ENCODE measurements around the gene CSMD2.

GRCh38 chr1:34087986-34088385 is 77.0 kb downstream of the CSMD2 start:
- TF ChIP-seq, protein P1, sequence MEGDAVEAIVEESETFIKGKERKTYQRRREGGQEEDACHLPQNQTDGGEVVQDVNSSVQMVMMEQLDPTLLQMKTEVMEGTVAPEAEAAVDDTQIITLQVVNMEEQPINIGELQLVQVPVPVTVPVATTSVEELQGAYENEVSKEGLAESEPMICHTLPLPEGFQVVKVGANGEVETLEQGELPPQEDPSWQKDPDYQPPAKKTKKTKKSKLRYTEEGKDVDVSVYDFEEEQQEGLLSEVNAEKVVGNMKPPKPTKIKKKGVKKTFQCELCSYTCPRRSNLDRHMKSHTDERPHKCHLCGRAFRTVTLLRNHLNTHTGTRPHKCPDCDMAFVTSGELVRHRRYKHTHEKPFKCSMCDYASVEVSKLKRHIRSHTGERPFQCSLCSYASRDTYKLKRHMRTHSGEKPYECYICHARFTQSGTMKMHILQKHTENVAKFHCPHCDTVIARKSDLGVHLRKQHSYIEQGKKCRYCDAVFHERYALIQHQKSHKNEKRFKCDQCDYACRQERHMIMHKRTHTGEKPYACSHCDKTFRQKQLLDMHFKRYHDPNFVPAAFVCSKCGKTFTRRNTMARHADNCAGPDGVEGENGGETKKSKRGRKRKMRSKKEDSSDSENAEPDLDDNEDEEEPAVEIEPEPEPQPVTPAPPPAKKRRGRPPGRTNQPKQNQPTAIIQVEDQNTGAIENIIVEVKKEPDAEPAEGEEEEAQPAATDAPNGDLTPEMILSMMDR (IDR thresholded peaks at IDR 0.05) = no peak
- no peak for TF ChIP-seq POLR2A (IDR thresholded peaks at IDR 0.05)

Data from sigmoid colon (tissue), 3 donors.